HepG2 (cell line): ENCODE measurements around the gene LANCL1. TPM values are rescaled to one million over a fixed set of nuclear protein-coding genes. Genes with fewer than 3 reads are reported as not detected.

Experiments
- ATAC-seq: fragments of 200-7000 bp; cut with Tn5 transposase; 3 replicates; pipeline ENCODE4 v1.9.1; 2020; ENCODE audit warnings: mild to moderate bottlenecking, moderate library complexity
- BruUV-seq: library from RNA; stranded (reverse); fragments of 400-500 nt; replicated peaks from 2 replicates; lab custom pipeline; 2021; lab: Mats Ljungman, UMichigan
- CTCF ChIA-PET: fragments of 300-600 bp; formaldehyde crosslinking; extraction: SDS; loops from one replicate; lab custom pipeline; 2021; ENCODE audit warnings: low total read pairs, inconsistent platforms, low intra/inter-chr PET ratio; lab: Yijun Ruan, JAX
- POLR2A ChIA-PET: fragments of 350-600 bp; sonication (Branson Sonifier 250); formaldehyde crosslinking; loops from one replicate; lab custom pipeline; 2020; ENCODE audit warnings: antibody characterized with exemption, inconsistent platforms; lab: Yijun Ruan, JAX
- DNase-seq: peaks from one replicate; pipeline ENCODE4 v3.0.0-alpha.2; 2015; ENCODE audit warnings: low spot score
- FAIRE-seq: peaks from 3 replicates; lab custom pipeline; 2011; peaks lifted over from hg19 to GRCh38; lab: Jason Lieb, UNC
- H2AFZ ChIP-seq: one replicate; pipeline ENCODE4 v1.6.1; 2011; ENCODE audit warnings: low read length, inconsistent platforms
- H3K27ac ChIP-seq: fragments of 300-600 bp; 3 replicates; pipeline ENCODE4 v1.8.0; 2011; ENCODE audit warnings: mixed run types, mild to moderate bottlenecking, mixed read lengths, low read length, inconsistent platforms; ENCODE audit not compliant: insufficient read depth; ENCODE audit errors: extremely low read length
- H3K27me3 ChIP-seq, 2 experiments: fragments of 200-600 bp in 1 of 2; 2 replicates in 1 of 2; 3 replicates in 1 of 2; pipeline versions ENCODE4 v1.6.0 to v1.8.0; 2011; ENCODE audit warnings: low read length in 2 of 2, mild to moderate bottlenecking in 2 of 2, moderate library complexity in 2 of 2, inconsistent platforms in 1 of 2; ENCODE audit not compliant: insufficient read depth in 2 of 2, control insufficient read depth in 1 of 2
- H3K36me3 ChIP-seq, 2 experiments: fragments of 200-600 bp in 1 of 2; replicated peaks in 1 of 2; 2 replicates in 1 of 2; 3 replicates in 1 of 2; pipeline versions ENCODE4 v1.5.1 to v1.8.0; 2011; ENCODE audit warnings: low read length in 2 of 2, inconsistent platforms in 1 of 2; ENCODE audit not compliant: insufficient read depth in 2 of 2, control insufficient read depth in 1 of 2
- H3K4me1 ChIP-seq: 2 replicates; pipeline ENCODE4 v1.5.1; 2012; ENCODE audit warnings: low read length, inconsistent platforms; ENCODE audit not compliant: insufficient read depth
- H3K4me2 ChIP-seq: 2 replicates; pipeline ENCODE4 v1.6.0; 2011; ENCODE audit warnings: low read depth, low read length, inconsistent platforms
- H3K4me3 ChIP-seq, 3 experiments: fragments of 200-600 bp in 1 of 3; sonication (generic), shearing (Covaris generic) in 1 of 3; replicated peaks in 1 of 3; 2 replicates each; pipeline ENCODE4 v1.5.1; 2011 to 2016; ENCODE audit warnings: low read length in 3 of 3, inconsistent platforms in 2 of 3, low read depth in 2 of 3, mild to moderate bottlenecking in 2 of 3, control low read depth in 1 of 3, mixed read lengths in 1 of 3; ENCODE audit not compliant: insufficient read depth in 1 of 3
- H3K79me2 ChIP-seq: one replicate; pipeline ENCODE4 v1.6.1; 2011; ENCODE audit warnings: low read length, inconsistent platforms; ENCODE audit not compliant: insufficient read depth
- H3K9ac ChIP-seq: 2 replicates; pipeline ENCODE4 v1.6.0; 2011; ENCODE audit warnings: mild to moderate bottlenecking, low read depth, low read length, inconsistent platforms; ENCODE audit not compliant: insufficient read depth
- H3K9me3 ChIP-seq: 2 replicates; pipeline ENCODE4 v1.5.1; 2012; ENCODE audit warnings: mild to moderate bottlenecking, low read length
- H4K20me1 ChIP-seq: 2 replicates; pipeline ENCODE4 v1.6.0; 2011; ENCODE audit warnings: inconsistent platforms, mild to moderate bottlenecking, low read length, moderate library complexity; ENCODE audit not compliant: insufficient read depth
- ZNF234 ChIP-seq: sonication (generic); formaldehyde crosslinking; conservative IDR thresholded peaks from 2 replicates; pipeline ENCODE4 v1.5.1; 2020; ENCODE audit warnings: mild to moderate bottlenecking, missing genetic modification reagents
- ZNF563 ChIP-seq: sonication (generic); formaldehyde crosslinking; IDR thresholded peaks from 2 replicates; pipeline ENCODE4 v1.8.0; 2022; ENCODE audit warnings: mild to moderate bottlenecking, moderate library complexity, missing genetic modification reagents
- ZNF83 ChIP-seq: sonication (generic); formaldehyde crosslinking; IDR thresholded peaks from 2 replicates; pipeline ENCODE4 v1.4.0; 2020; ENCODE audit warnings: missing genetic modification reagents, mild to moderate bottlenecking, borderline replicate concordance
- ZSCAN22 ChIP-seq: sonication (generic); formaldehyde crosslinking; IDR thresholded peaks from 2 replicates; pipeline ENCODE4 v1.4.0; 2020; ENCODE audit warnings: mild to moderate bottlenecking, missing genetic modification reagents
- in situ Hi-C: cut with HindIII; loops from 2 replicates; pipeline ENCODE4 v1.10.0; 2017; ENCODE audit warnings: low pct_unique_long_range_greater_than_20kb; ENCODE audit not compliant: extremely low pct_ligation_motif_present
- intact Hi-C: fragments of 100-400 bp; cut with micrococcal nuclease; formaldehyde crosslinking; loops from one replicate; pipeline ENCODE4 v1.10.0; 2022; ENCODE audit not compliant: unreplicated experiment
- polyA plus RNA-seq, 8 experiments: library from polyadenylated mRNA; depleted of rRNA in 3 of 8; stranded (reverse) in 7 of 8; unstranded in 1 of 8; fragments of >200 nt; fragmentation: Illumina TruSeq in 4 of 8; extraction: Trizol in 4 of 8; gene quantifications; 2 replicates each; pipeline versions ENCODE4 v1.2.1 to v1.2.3, GENCODE V29; 2011 to 2016; ENCODE audit warnings: low read depth in 4 of 8, missing spikeins in 1 of 8, mixed read lengths in 1 of 8; ENCODE audit not compliant: insufficient read depth in 1 of 8
- total RNA-seq, 5 experiments: library from RNA; depleted of rRNA; stranded (reverse); fragments of >200 nt; fragmentation: Illumina TruSeq; extraction: Trizol; gene quantifications; 2 replicates each; pipeline ENCODE4 v1.2.3, GENCODE V29; 2016; ENCODE audit warnings: low read depth in 1 of 5

The LANCL1 gene
- total and polyA plus RNA-seq, 2 of the 13 experiments (the other 11 are each of a cell fraction or from before 2014, with no cell fraction given): 53.5 to 67.7 TPM

- TF ChIP-seq ZNF83 (CRISPR knock-in tag): no peak
- no peak for TF ChIP-seq ZSCAN22
Measured at GRCh38 chr2:210476194-210477128, at the start of gene LANCL1 (continued).

GRCh38 chr2:210524533-210524932 lies 48.0 kb upstream of the LANCL1 start:
- DNase-seq: no peak
- no peaks in the 10 kb centered on the region for H3K79me2 ChIP-seq
- ATAC-seq: no peak
- no peak for FAIRE-seq
- POLR2A ChIA-PET: interaction anchor here (2.1 kb wide), 1 partner anchor 16 kb away, joined by 7 read pairs; no protein-coding TSS in a partner anchor
- H3K36me3 ChIP-seq: no peaks in the 10 kb centered on the region
- peaks cover 35% of the 10 kb centered on the region for H3K4me1 ChIP-seq
- no peak overlapping the region for H3K4me3 ChIP-seq
- H3K27me3 ChIP-seq: no peaks in the 10 kb centered on the region
- CTCF ChIA-PET: no interaction called here
- no TSS peak for BruUV-seq
- no peaks in the 10 kb centered on the region for H4K20me1 ChIP-seq
- H3K4me2 ChIP-seq: no peak overlapping the region
- no peak overlapping the region for H2AFZ ChIP-seq
- H3K9ac ChIP-seq: no peak overlapping the region
- intact Hi-C loops: no loop called here
- no peak overlapping the region for H3K27ac ChIP-seq
- H3K9me3 ChIP-seq: no peaks in the 10 kb centered on the region
- in situ Hi-C loops: no loop called here
- no peak for TF ChIP-seq ZNF563 (CRISPR knock-in tag)
- 0 out of 2 replicates have a peak, but pooled peaks have one; percentile 20 for TF ChIP-seq ZNF234
- TF ChIP-seq, all 625 proteins: peak for 1
